Measurements from ENCODE around the gene CRELD2. TPM values are rescaled to one million over a fixed set of nuclear protein-coding genes. Genes with fewer than 3 reads are reported as not detected.

CRELD2 gene
- total and polyA plus RNA-seq, 2 of the 13 experiments (the other 11 are each of a cell fraction or from before 2014, with no cell fraction given): 17.2 to 44.7 TPM

- TF ChIP-seq ZNF646 (CRISPR knock-in tag; IDR thresholded peaks at IDR 0.05) (0 out of 2 replicates have a peak, but pooled peaks have one; percentile 62), MAX (IDR thresholded peaks at IDR 0.05) (no peak), MZF1 (CRISPR knock-in tag; IDR thresholded peaks at IDR 0.05; ENCODE audit: borderline replicate concordance) (no peak), HDAC2 (CRISPR knock-in tag; IDR thresholded peaks at IDR 0.05) (no peak), REL (CRISPR knock-in tag; conservative IDR thresholded peaks at IDR 0.05) (no peak), CERS6 (CRISPR knock-in tag; IDR thresholded peaks at IDR 0.05) (no peak; the same call in 1 of the 2 replicates), ZNF574 (CRISPR knock-in tag; IDR thresholded peaks at IDR 0.05) (no peak), HMGXB3 (CRISPR knock-in tag; IDR thresholded peaks at IDR 0.05; ENCODE audit: borderline replicate concordance) (no peak), NCOA5 (CRISPR knock-in tag; IDR thresholded peaks at IDR 0.05) (0 out of 2 replicates have a peak, but pooled peaks have one; percentile 46), ZNF549 (CRISPR knock-in tag; IDR thresholded peaks at IDR 0.05) (no peak), PBX3 (CRISPR knock-in tag; IDR thresholded peaks at IDR 0.05; ENCODE audit: borderline replicate concordance) (peak; percentile 21; the same call in 1 of the 2 replicates), HNRNPLL (IDR thresholded peaks at IDR 0.05; ENCODE audit: low read depth, low read length, poor library complexity, severe bottlenecking) (no peak)
Observed at GRCh38 chr22:49959782-49960158, 41.3 kb downstream of the CRELD2 start (continued).

Data from HepG2 (cell line).